ENCODE data around the gene INPPL1.

The INPPL1 gene

GRCh38 chr11:72238040-72238450 lies 13.5 kb downstream of the INPPL1 start:
- no peak overlapping the region for H2AFZ ChIP-seq (ENCODE audit: low read depth)
- no peaks in the 10 kb centered on the region for H3K27me3 ChIP-seq (ENCODE audit: insufficient read depth, low read depth)
- peak; percentile 53 for TF ChIP-seq CTCF (conservative IDR thresholded peaks at IDR 0.05; ENCODE audit: low read depth, low read length)
- H3K4me1 ChIP-seq (ENCODE audit: low read depth, poor library complexity, severe bottlenecking), result no peaks in the 10 kb centered on the region
- H3K79me2 ChIP-seq (ENCODE audit: insufficient read depth, low read depth), result no peaks in the 10 kb centered on the region
- no peaks in the 10 kb centered on the region for H4K20me1 ChIP-seq (ENCODE audit: insufficient read depth)
- H3K27ac ChIP-seq, result no peak overlapping the region
- no peak overlapping the region for H3K4me3 ChIP-seq (IDR thresholded peaks at IDR 0.05; ENCODE audit: insufficient read depth, low read depth, low read length)
- H3K4me2 ChIP-seq, result no peak overlapping the region
- no peaks in the 10 kb centered on the region for H3K36me3 ChIP-seq (ENCODE audit: insufficient read depth)
- H3K9ac ChIP-seq, result no peak overlapping the region

GRCh38 chr11:72238492-72239312 lies 14.1 kb downstream of the INPPL1 start:
- Histone ChIP-seq H3K4me2 (no peak overlapping the region), H3K36me3 (ENCODE audit: insufficient read depth) (no peaks in the 10 kb centered on the region), H3K79me2 (ENCODE audit: insufficient read depth, low read depth) (no peaks in the 10 kb centered on the region), H4K20me1 (ENCODE audit: insufficient read depth) (no peaks in the 10 kb centered on the region), H3K4me3 (IDR thresholded peaks at IDR 0.05; ENCODE audit: insufficient read depth, low read depth, low read length) (no peak overlapping the region), H3K4me1 (ENCODE audit: low read depth, poor library complexity, severe bottlenecking) (no peaks in the 10 kb centered on the region), H3K27me3 (ENCODE audit: insufficient read depth, low read depth) (no peaks in the 10 kb centered on the region), H3K27ac (no peak overlapping the region), H3K9ac (no peak overlapping the region), H2AFZ (ENCODE audit: low read depth) (no peak overlapping the region)
- TF ChIP-seq CTCF (conservative IDR thresholded peaks at IDR 0.05; ENCODE audit: low read depth, low read length), result no peak; the same call in 1 of the 2 replicates

GRCh38 chr11:72239313-72239848 lies 14.8 kb downstream of the INPPL1 start:
- Histone ChIP-seq H3K4me1 (ENCODE audit: low read depth, poor library complexity, severe bottlenecking) (no peaks in the 10 kb centered on the region), H3K27ac (no peak overlapping the region), H3K79me2 (ENCODE audit: insufficient read depth, low read depth) (no peaks in the 10 kb centered on the region), H2AFZ (ENCODE audit: low read depth) (no peak overlapping the region), H3K36me3 (ENCODE audit: insufficient read depth) (no peaks in the 10 kb centered on the region), H3K9ac (no peak overlapping the region), H4K20me1 (ENCODE audit: insufficient read depth) (no peaks in the 10 kb centered on the region), H3K4me2 (no peak overlapping the region), H3K27me3 (ENCODE audit: insufficient read depth, low read depth) (no peaks in the 10 kb centered on the region), H3K4me3 (IDR thresholded peaks at IDR 0.05; ENCODE audit: insufficient read depth, low read depth, low read length) (no peak overlapping the region)
- TF ChIP-seq CTCF (conservative IDR thresholded peaks at IDR 0.05; ENCODE audit: low read depth, low read length), result no peak

GRCh38 chr11:72239849-72240460 lies 15.4 kb downstream of the INPPL1 start:
- Histone ChIP-seq H3K27ac (no peak overlapping the region), H3K79me2 (ENCODE audit: insufficient read depth, low read depth) (no peaks in the 10 kb centered on the region), H3K4me3 (IDR thresholded peaks at IDR 0.05; ENCODE audit: insufficient read depth, low read depth, low read length) (no peak overlapping the region), H4K20me1 (ENCODE audit: insufficient read depth) (no peaks in the 10 kb centered on the region), H3K27me3 (ENCODE audit: insufficient read depth, low read depth) (no peaks in the 10 kb centered on the region), H3K4me1 (ENCODE audit: low read depth, poor library complexity, severe bottlenecking) (no peaks in the 10 kb centered on the region), H3K9ac (no peak overlapping the region), H2AFZ (ENCODE audit: low read depth) (no peak overlapping the region), H3K4me2 (no peak overlapping the region), H3K36me3 (ENCODE audit: insufficient read depth) (no peaks in the 10 kb centered on the region)
- TF ChIP-seq CTCF (conservative IDR thresholded peaks at IDR 0.05; ENCODE audit: low read depth, low read length), result no peak
